IMR-90 (cell line): Measurements from ENCODE around the gene AUTS2. TPM values are rescaled to one million over a fixed set of nuclear protein-coding genes. Genes with fewer than 3 reads are reported as not detected.

Experiments
- ATAC-seq: fragments of 200-7000 bp; cut with Tn5 transposase; 2 replicates; pipeline ENCODE4 v1.9.1; 2020; ENCODE audit warnings: low read depth, mild to moderate bottlenecking, moderate library complexity
- BruUV-seq: library from RNA; stranded (reverse); fragments of 400-500 nt; replicated peaks from 2 replicates; lab custom pipeline; 2021; lab: Mats Ljungman, UMichigan
- CTCF ChIA-PET: fragments of 300-600 bp; formaldehyde crosslinking; extraction: SDS; loops from one replicate; lab custom pipeline; 2021; ENCODE audit warnings: antibody characterized with exemption; lab: Yijun Ruan, JAX
- POLR2A ChIA-PET: fragments of 300-600 bp; sonication (Branson Sonifier 250); formaldehyde crosslinking; loops from one replicate; lab custom pipeline; 2022; ENCODE audit warnings: antibody characterized with exemption; ENCODE audit not compliant: unreplicated experiment; lab: Charles Lee
- DNase-seq: peaks from one replicate; pipeline ENCODE4 v3.0.0; 2013
- H2AFZ ChIP-seq: replicated peaks from 2 replicates; pipeline ENCODE3; 2013; ENCODE audit warnings: low read length, mild to moderate bottlenecking; ENCODE audit not compliant: poor library complexity
- H2AK5ac ChIP-seq: 2 replicates; pipeline ENCODE4 v1.6.1; 2013; ENCODE audit warnings: low read depth, low read length, inconsistent platforms
- H2AK9ac ChIP-seq: replicated peaks from 2 replicates; pipeline ENCODE3; 2013; ENCODE audit warnings: mild to moderate bottlenecking, low read depth, low read length, moderate library complexity; ENCODE audit not compliant: poor library complexity
- H2BK120ac ChIP-seq: 2 replicates; pipeline ENCODE4 v1.6.1; 2013; ENCODE audit warnings: low read depth, low read length, inconsistent platforms
- H2BK15ac ChIP-seq: 3 replicates; pipeline ENCODE4 v1.6.1; 2013; ENCODE audit warnings: low read depth, low read length, inconsistent platforms
- H2BK20ac ChIP-seq: 2 replicates; pipeline ENCODE4 v1.6.1; 2013; ENCODE audit warnings: low read depth, mild to moderate bottlenecking, inconsistent platforms, low read length, moderate library complexity
- H2BK5ac ChIP-seq: 2 replicates; pipeline ENCODE4 v1.6.1; 2013; ENCODE audit warnings: mild to moderate bottlenecking, low read depth, low read length, inconsistent platforms; ENCODE audit not compliant: poor library complexity, severe bottlenecking
- H3K14ac ChIP-seq: replicated peaks from 2 replicates; pipeline ENCODE4 v1.6.1; 2013; ENCODE audit warnings: low read depth, low read length, inconsistent platforms
- H3K18ac ChIP-seq: 2 replicates; pipeline ENCODE4 v1.6.1; 2013; ENCODE audit warnings: low read depth, low read length, control low read depth
- H3K23ac ChIP-seq: 2 replicates; pipeline ENCODE4 v1.6.1; 2013; ENCODE audit warnings: low read depth, low read length, inconsistent platforms
- H3K27ac ChIP-seq: 2 replicates; pipeline ENCODE4 v1.5.1; 2013; ENCODE audit warnings: mild to moderate bottlenecking, control low read depth, low read length; ENCODE audit not compliant: insufficient read depth
- H3K27me3 ChIP-seq: 2 replicates; pipeline ENCODE4 v1.6.1; 2013; ENCODE audit warnings: low read length; ENCODE audit not compliant: control insufficient read depth, insufficient read depth
- H3K36me3 ChIP-seq: 2 replicates; pipeline ENCODE4 v1.6.1; 2013; ENCODE audit warnings: low read length, mixed read lengths; ENCODE audit not compliant: control insufficient read depth, insufficient read depth
- H3K4ac ChIP-seq: 2 replicates; pipeline ENCODE4 v1.6.1; 2013; ENCODE audit warnings: low read depth, low read length, inconsistent platforms
- H3K4me1 ChIP-seq: 2 replicates; pipeline ENCODE4 v1.6.1; 2013; ENCODE audit warnings: low read length, mixed read lengths; ENCODE audit not compliant: control insufficient read depth, insufficient read depth
- H3K4me2 ChIP-seq: 2 replicates; pipeline ENCODE4 v1.6.1; 2013; ENCODE audit warnings: low read depth, mild to moderate bottlenecking, control low read depth, low read length, moderate library complexity
- H3K4me3 ChIP-seq: 2 replicates; pipeline ENCODE4 v1.5.1; 2013; ENCODE audit warnings: low read depth, mild to moderate bottlenecking, control low read depth, low read length, moderate library complexity; ENCODE audit not compliant: insufficient read depth
- H3K56ac ChIP-seq: 2 replicates; pipeline ENCODE4 v1.6.1; 2013; ENCODE audit warnings: low read length, inconsistent platforms; ENCODE audit not compliant: insufficient read depth; ENCODE audit errors: extremely low read depth
- H3K79me1 ChIP-seq, 2 experiments: 2 replicates each; pipeline ENCODE4 v1.6.1; 2013; ENCODE audit warnings: low read length in 2 of 2, inconsistent platforms in 1 of 2, low read depth in 1 of 2
- H3K9ac ChIP-seq: 2 replicates; pipeline ENCODE4 v1.6.1; 2013; ENCODE audit warnings: low read depth, low read length, control low read depth
- H3K9me1 ChIP-seq: 2 replicates; pipeline ENCODE4 v1.6.1; 2013; ENCODE audit warnings: low read length, inconsistent platforms; ENCODE audit not compliant: insufficient read depth
- H3K9me3 ChIP-seq: 2 replicates; pipeline ENCODE4 v1.6.1; 2013; ENCODE audit warnings: low read length; ENCODE audit not compliant: control insufficient read depth, insufficient read depth
- H4K20me1 ChIP-seq: 2 replicates; pipeline ENCODE4 v1.6.1; 2013; ENCODE audit warnings: low read length, inconsistent platforms; ENCODE audit not compliant: insufficient read depth
- H4K5ac ChIP-seq: 2 replicates; pipeline ENCODE4 v1.6.1; 2013; ENCODE audit warnings: mild to moderate bottlenecking, low read depth, low read length, control low read depth
- H4K8ac ChIP-seq, 2 experiments: 2 replicates each; pipeline ENCODE4 v1.6.1; 2013; ENCODE audit warnings: low read depth in 2 of 2, low read length in 2 of 2, control low read depth in 1 of 2, inconsistent platforms in 1 of 2
- H4K91ac ChIP-seq: 2 replicates; pipeline ENCODE4 v1.6.1; 2013; ENCODE audit warnings: low read depth, low read length, inconsistent platforms; ENCODE audit not compliant: insufficient read depth
- BHLHE40 ChIP-seq: fragments of 150-350 bp; IDR thresholded peaks from 2 replicates; pipeline ENCODE4 v1.6.1; 2016; ENCODE audit warnings: mild to moderate bottlenecking, low read depth, low read length
- CEBPB ChIP-seq: IDR thresholded peaks from 2 replicates; pipeline ENCODE4 v1.6.1; 2012; ENCODE audit warnings: low read depth, low read length, improper control_type of control experiment
- CHD1 ChIP-seq: IDR thresholded peaks from 2 replicates; pipeline ENCODE4 v1.6.1; 2012; ENCODE audit warnings: low read depth, low read length, improper control_type of control experiment
- CTCF ChIP-seq: conservative IDR thresholded peaks from 2 replicates; pipeline ENCODE4 v1.5.1; 2012; ENCODE audit warnings: mild to moderate bottlenecking, low read depth, low read length, improper control_type of control experiment
- ELK1 ChIP-seq: fragments of 150-350 bp; IDR thresholded peaks from 2 replicates; pipeline ENCODE4 v1.6.1; 2016; ENCODE audit warnings: low read depth, mild to moderate bottlenecking, low read length, moderate library complexity, borderline replicate concordance
- FOS ChIP-seq: fragments of 150-350 bp; IDR thresholded peaks from 2 replicates; pipeline ENCODE4 v1.6.1; 2016; ENCODE audit warnings: low read depth, low read length
- MAFK ChIP-seq: IDR thresholded peaks from 2 replicates; pipeline ENCODE4 v1.6.1; 2012; ENCODE audit warnings: low read depth, low read length, improper control_type of control experiment
- MAZ ChIP-seq: IDR thresholded peaks from 2 replicates; pipeline ENCODE4 v1.6.1; 2012; ENCODE audit warnings: low read depth, mild to moderate bottlenecking, low read length, improper control_type of control experiment, moderate library complexity, borderline replicate concordance
- MXI1 ChIP-seq: IDR thresholded peaks from 2 replicates; pipeline ENCODE4 v1.6.1; 2012; ENCODE audit warnings: low read depth, mild to moderate bottlenecking, low read length, moderate library complexity, borderline replicate concordance
- NFE2L2 ChIP-seq: fragments of 150-350 bp; IDR thresholded peaks from 2 replicates; pipeline ENCODE4 v1.6.1; 2016; ENCODE audit warnings: low read depth, mild to moderate bottlenecking, low read length
- POLR2A ChIP-seq: IDR thresholded peaks from 2 replicates; pipeline ENCODE4 v1.6.1; 2012; ENCODE audit warnings: mild to moderate bottlenecking, low read depth, low read length
- RAD21 ChIP-seq: IDR thresholded peaks from 2 replicates; pipeline ENCODE4 v1.6.1; 2012; ENCODE audit warnings: low read length, improper control_type of control experiment
- RCOR1 ChIP-seq: IDR thresholded peaks from 2 replicates; pipeline ENCODE4 v1.6.1; 2012; ENCODE audit warnings: mild to moderate bottlenecking, low read length, improper control_type of control experiment; ENCODE audit not compliant: insufficient replicate concordance
- RFX5 ChIP-seq: IDR thresholded peaks from 2 replicates; pipeline ENCODE4 v1.8.0; 2012; ENCODE audit warnings: low read depth, mild to moderate bottlenecking, low read length, moderate library complexity
- SMC3 ChIP-seq: fragments of 150-350 bp; IDR thresholded peaks from 2 replicates; pipeline ENCODE4 v1.6.1; 2016; ENCODE audit warnings: low read depth, mild to moderate bottlenecking, antibody characterized with exemption, low read length, moderate library complexity
- USF2 ChIP-seq: fragments of 150-350 bp; IDR thresholded peaks from 2 replicates; pipeline ENCODE4 v1.6.1; 2017; ENCODE audit warnings: mild to moderate bottlenecking, antibody characterized with exemption, low read length, low read depth
- whole genome bisulfite sequencing, 2 experiments: methylation state at CpG; one replicate each; pipeline versions ENCODE4 v1.1.5 to v1.1.7; 2013; ENCODE audit warnings: missing lambda C conversion rate in 2 of 2; ENCODE audit not compliant: insufficient read length in 1 of 2; ENCODE audit errors: extremely low coverage in 2 of 2; 5-methylcytosine and 5-hydroxymethylcytosine counted together
- dilution Hi-C: fragments of 300-500 bp; cut with HindIII; formaldehyde crosslinking; loops from one replicate; pipeline ENCODE4 v1.14.3; 2018; ENCODE audit warnings: low sequenced_read_pairs; ENCODE audit not compliant: unreplicated experiment
- in situ Hi-C: fragments of 300-500 bp; cut with MboI; formaldehyde crosslinking; loops from 3 replicates; pipeline ENCODE4 v1.14.3; 2019; ENCODE audit warnings: low sequenced_read_pairs, inconsistent platforms, mixed read lengths
- intact Hi-C: fragments of 100-400 bp; cut with micrococcal nuclease; formaldehyde crosslinking; loops from 2 replicates; pipeline ENCODE4 v1.10.0; 2022
- polyA plus RNA-seq, 3 experiments: library from polyadenylated mRNA; depleted of rRNA; stranded (reverse); fragments of >200 nt; gene quantifications; 2 replicates each; pipeline ENCODE4 v1.2.3, GENCODE V29; 2012; ENCODE audit warnings: low replicate concordance in 1 of 3
- total RNA-seq: library from RNA; depleted of rRNA; stranded (reverse); fragments of >200 nt; gene quantifications from 2 replicates; pipeline ENCODE4 v1.2.3, GENCODE V29; 2012

The AUTS2 gene
- total and polyA plus RNA-seq, 2 of the 4 experiments (the other 2 are of a cell fraction), result 0.90 to 3.0 TPM

GRCh38 chr7:70060298-70061068, 462.2 kb downstream of the AUTS2 start:
- Histone ChIP-seq H3K18ac (no peak overlapping the region), H3K56ac (no peak overlapping the region), H3K9ac (no peak overlapping the region), H2BK15ac (no peak overlapping the region), H2BK120ac (no peak overlapping the region), H2AK9ac (no peak overlapping the region), H4K8ac (no peak overlapping the region), H3K27me3 (no peaks in the 10 kb centered on the region), H4K20me1 (no peaks in the 10 kb centered on the region), H4K91ac (no peak overlapping the region), H3K4ac (no peak overlapping the region), H4K5ac (no peak overlapping the region), H3K14ac (no peak overlapping the region), H3K36me3 (no peaks in the 10 kb centered on the region), H3K4me1 (no peaks in the 10 kb centered on the region), H3K27ac (no peak overlapping the region), H3K4me3 (no peak overlapping the region), H2BK5ac (no peak overlapping the region), H2AFZ (no peak overlapping the region), H3K4me2 (no peak overlapping the region), H3K9me3 (no peaks in the 10 kb centered on the region), H3K9me1 (no peaks in the 10 kb centered on the region), H2AK5ac (no peak overlapping the region), H3K79me1 (no peaks in the 10 kb centered on the region), H3K23ac (no peak overlapping the region), H2BK20ac (no peak overlapping the region)
- in situ Hi-C loops, result no loop called here
- intact Hi-C loops, result no loop called here
- ATAC-seq (no peak), DNase-seq (no peak)
- no CpG with 5 or more reads among the region's 6 CpGs for WGBS, 2 experiments
- TF ChIP-seq CEBPB (no peak), FOS (no peak), MXI1 (no peak), RFX5 (no peak), CTCF (no peak), NFE2L2 (no peak), BHLHE40 (no peak), MAFK (no peak), MAZ (no peak), RAD21 (no peak), SMC3 (no peak), POLR2A (no peak), RCOR1 (no peak), USF2 (no peak), CHD1 (no peak), ELK1 (no peak)
- BruUV-seq, result no TSS peak
- CTCF ChIA-PET, result no interaction called here
- dilution Hi-C loops, result no loop called here
- POLR2A ChIA-PET, result no interaction called here
